M059J (cell line): Measurements from ENCODE around the gene CYFIP2. TPM values are rescaled to one million over a fixed set of nuclear protein-coding genes. Genes with fewer than 3 reads are reported as not detected.

Experiments
- DNase-seq: peaks from one replicate; pipeline ENCODE4 v3.0.0-alpha.2; 2012; ENCODE audit warnings: low read depth
- total RNA-seq: library from RNA; depleted of rRNA; stranded (reverse); fragments of >200 nt; shearing (Covaris generic); gene quantifications from 2 replicates; pipeline ENCODE4 v1.2.3, GENCODE V29; 2014

Gene CYFIP2
- total RNA-seq, 1 experiment from 2014 or later, result 0.39 TPM

DNA sequence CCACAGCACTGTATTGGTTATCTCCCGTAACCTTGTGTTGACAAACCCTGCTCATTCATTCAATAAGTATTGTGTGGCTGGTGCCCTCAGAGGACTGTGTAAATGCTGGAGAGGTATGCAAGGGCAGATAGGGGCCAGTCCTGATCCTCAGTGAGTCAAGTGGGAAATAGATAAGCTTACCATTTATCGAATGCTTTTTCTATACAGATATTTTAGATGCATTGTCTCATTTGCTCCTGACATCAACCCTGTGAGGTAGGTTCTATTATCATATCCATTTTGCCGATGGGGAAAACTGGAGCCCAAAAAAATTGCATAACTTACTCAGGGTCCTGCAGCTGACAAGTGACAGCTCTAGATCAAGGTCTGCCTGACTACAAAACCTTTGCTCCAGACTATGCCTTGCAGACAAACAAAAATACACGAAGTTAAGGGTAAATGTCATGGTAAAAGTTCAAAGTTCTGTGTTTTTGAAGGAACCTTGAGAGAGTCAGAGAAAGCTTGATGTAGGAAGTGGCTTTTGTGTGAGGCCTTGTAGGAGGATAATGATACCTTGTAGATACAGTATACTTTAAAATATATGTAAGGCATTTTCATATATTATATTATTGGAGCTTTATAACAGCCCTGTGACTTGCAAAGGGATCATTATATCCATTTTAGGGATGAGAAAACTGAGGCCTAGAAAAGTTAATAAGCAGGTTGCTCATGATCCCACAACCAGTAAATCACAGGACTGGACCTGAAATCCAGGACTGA, 22.7 kb downstream of the CYFIP2 start:
- no peak for DNase-seq

DNA sequence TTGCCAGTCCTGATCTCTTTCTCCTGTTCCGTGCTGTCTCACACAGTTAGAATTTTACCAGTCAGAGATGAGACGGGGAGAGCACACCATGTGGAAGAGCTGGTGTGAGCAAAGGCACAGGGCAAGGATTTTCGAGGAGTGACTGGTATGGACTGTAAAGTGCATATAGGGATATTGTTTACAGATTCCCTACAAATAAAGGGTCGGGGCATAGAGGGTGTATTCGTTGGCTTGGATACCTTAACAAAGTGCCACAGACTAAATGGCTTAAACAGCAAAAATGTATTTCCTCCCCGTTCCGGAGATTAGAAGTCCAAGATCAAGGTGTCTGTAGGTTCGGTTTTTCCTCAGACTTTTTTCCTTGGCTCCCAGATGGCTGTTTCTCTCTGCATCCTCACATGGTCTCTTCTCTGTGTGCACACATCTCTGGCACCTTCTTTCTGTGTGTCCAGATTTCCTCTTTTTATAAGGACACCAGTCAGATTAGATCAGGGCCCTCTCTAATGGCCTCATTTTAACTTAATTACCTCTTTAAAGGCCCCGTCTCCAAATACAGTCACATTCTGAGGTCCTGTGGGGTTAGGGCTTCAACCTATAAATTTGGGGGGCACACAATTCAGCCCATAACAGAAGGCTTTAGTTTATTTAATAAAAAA, 23.4 kb downstream of the CYFIP2 start:
- no peak for DNase-seq

DNA sequence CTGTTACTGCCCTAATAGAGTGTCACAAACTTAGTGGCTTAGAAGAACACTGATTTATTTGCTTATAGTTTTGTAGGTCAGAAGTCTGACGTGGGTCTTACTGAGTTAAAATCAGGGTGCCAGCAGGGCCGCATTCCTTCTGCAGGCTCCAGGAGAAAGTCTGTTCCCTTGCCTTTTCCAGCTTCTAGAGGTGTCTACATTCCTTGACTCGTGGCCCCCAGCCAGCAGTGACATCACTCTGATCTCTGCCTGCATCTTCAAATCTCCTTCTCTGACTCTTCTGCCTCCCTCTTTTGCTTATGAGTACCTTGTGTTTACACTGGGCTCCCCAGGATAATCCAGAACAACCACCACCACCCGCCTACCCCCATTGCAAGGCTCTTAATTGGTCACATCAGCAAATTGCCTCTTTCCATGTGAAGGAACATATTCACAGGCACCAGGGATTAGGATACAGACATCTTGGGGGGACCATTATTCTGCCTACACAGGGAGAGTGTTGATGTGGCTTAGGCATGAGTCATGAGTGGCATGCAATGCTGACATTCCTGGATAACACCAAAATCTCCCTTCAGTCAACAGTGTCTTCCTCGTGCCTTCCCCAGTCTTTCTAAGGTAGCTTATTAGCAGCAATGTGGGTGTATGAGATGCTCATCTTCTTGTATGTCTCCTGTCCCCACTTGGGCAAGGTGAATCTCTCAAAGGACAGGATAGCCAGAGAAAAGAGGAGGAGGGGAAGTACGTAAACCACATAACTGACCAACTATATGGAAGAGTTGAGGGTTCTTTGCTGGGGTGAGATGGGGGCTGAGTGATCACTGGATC, 24.4 kb downstream of the CYFIP2 start:
- DNase-seq, result peak; percentile 64

DNA sequence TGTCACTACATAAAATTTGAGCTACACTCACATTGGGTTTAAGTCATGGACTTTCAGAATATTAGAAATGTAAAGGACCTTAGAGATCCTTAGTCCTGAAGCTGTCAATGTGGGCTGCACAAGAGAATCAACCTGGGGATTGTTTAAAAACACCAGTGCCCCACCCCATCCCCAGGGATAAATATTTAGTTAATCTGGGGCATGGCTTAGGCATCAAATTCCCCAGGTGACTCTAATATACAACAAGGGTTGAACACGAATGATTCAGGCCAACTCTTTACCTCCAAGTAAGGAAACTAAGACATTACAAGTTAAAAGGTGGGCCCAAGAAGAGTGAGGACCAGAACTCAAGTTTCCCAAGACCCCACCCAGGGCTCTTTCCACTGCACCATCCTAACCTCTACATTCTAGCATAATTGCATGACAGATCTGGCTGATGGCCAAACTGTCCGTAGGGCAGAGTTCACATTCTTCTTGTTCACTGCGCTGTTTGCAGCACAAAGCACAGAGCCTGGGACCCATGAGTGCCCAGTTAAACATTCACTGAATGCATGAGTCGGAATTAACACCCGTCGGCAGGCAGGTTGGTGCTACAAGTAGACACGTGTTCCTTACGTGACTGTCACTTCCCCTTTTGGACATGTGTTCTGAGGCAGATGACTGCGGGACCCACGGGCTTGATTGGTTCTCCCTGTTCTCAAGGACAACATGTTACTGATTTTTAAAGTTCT, 25.2 kb downstream of the CYFIP2 start:
- peak; percentile 23 for DNase-seq

DNA sequence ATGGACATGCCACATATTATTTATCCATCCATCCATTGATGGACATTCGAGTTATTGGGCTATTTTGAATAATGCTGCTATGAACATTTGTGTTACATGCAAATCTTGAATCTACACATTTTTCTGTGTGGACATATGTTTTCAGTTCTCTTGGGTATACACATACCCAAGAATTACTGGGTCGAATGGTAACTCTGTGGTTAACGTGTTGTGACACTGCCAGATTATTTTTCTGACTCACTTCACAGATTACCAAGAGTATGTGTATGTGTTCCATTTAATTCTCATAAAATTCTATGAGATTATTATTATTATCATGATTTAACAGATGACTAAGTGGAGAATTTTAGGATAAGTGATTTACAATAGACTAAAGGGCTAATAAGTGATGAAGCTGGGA, 26.7 kb downstream of the CYFIP2 start:
- peak; percentile 11 for DNase-seq

DNA sequence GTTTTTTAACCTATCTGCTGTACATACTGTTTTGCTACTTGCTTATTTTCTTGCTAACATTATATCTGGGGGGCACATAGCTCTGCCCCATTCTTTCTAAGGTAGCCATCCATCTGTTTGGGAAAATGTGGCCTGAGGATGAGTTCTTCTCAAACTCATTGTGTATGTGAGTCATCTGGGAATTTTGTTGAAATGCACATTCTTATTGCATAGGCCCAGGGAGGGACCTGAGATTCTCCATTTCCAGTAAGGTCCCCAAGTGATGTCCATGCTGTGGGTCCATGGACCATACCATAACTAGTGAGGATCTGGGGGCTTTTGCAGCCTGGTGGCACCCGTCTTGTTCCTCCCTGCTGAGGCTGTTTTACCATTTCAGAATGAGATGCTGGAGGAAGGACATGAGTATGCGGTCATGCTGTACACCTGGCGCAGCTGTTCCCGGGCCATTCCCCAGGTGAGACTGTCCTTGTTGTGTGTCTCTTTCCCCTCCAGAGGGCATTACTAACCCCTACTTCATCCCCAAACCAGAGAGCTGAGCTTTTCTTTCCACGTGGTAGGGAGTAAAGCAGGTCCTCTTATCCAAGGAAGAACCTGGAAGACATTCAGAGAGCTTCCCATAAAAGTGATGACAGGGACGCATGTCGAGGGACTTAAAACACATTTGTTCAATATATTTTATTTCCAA, 28.6 kb downstream of the CYFIP2 start:
- no peak for DNase-seq

DNA sequence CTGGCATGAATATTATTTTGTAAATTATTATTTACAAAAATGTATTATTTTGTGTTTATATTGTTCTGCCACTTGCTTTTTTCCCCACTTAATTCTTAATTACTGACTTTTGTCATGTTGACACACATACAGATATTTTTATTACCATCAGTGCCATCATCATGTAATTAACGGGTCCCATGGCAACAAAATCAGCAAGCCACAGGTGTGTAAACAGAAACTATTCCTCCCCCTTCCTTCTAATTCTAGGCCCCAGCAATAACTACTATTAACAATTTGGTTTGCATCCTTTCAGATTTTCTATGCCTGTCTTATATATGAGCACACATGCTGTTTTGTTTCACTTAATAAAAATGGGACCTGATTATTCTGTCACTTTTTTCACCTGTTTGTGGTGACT, 29.3 kb downstream of the CYFIP2 start:
- no peak for DNase-seq

DNA sequence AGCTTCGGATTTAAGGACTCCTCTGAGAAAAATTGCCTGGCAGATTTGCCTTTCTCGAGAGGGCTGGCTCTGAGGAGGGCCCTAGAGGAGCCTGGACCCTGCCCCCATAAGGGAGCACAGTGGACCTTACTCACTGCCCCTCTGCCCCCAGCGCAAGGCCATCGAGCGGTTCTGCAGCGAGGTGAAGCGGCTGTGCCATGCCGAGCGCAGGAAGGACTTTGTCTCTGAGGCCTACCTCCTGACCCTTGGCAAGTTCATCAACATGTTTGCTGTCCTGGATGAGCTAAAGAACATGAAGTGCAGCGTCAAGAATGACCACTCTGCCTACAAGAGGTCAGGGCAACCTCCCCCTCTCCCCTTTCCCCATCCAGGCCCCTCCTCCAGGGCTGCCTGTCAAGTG, 34.6 kb downstream of the CYFIP2 start:
- no peak for DNase-seq

DNA sequence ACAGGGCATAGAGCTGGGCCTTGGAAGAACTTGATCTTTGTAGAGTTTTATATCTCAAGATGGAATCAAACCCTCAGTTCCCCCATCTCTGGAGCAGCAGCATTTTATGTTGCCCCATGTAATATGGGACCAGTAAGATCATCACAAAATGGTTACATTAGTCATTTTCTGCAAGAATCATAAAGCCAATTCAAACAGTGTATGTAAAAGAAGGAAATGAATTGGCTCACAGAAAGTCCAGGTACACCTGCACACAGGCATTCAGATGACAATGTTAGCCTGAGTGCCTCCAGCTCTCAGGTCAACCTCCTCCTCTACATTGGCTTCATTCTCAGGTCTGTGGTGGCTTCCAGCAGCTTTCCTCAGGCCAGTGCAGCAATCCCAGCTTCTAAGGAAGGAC, 35.1 kb downstream of the CYFIP2 start:
- no peak for DNase-seq

DNA sequence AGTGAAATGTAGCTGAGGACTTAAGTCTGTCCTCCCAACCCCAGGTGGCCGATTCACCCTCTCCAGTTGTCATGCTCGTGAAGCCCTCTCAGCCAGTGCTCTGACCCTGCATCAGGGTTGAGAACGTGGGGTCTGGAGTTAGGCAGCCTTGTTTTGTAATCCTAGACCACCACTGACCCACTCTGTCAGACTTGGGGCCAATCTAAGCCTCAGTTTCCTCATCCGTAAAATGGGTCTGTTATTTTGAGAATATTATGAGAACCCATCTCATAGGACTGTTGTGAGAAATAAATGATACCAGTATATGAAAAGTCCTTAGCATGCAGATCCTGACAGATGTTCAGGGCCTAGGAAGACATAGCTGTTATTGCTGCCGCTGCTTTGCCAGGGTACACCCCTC, 37.1 kb downstream of the CYFIP2 start:
- no peak for DNase-seq

DNA sequence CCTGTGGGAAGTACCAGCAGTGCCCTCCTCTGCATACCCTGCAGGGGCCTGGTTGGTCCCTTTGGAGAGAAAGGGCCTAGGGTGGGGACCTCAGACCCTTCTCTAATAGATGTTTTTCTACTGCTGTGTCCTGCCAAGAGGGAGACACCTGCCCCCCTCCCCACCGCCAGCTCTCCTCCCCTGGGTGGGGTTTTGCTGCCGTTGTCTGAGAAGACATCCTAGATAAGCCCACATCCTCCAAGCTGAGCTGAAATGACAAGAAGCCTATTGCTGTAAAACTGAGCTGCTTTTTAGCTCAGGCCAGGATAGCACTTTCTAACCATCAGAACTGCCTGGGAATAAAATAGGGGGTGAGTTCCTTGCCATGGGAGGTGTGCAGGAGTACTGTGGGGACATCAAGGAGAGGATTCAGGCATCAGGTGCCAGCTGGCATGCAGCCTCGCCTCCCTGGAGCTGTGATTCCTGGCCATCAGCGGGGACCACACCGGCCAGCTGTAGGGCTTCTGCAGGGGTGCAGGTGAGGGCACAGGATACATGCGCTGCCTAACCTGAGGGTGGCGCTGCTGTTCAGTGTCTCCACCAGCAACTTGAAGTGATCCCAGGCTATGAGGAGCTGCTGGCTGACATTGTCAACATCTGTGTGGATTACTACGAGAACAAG, 37.9 kb downstream of the CYFIP2 start:
- DNase-seq, result no peak

DNA sequence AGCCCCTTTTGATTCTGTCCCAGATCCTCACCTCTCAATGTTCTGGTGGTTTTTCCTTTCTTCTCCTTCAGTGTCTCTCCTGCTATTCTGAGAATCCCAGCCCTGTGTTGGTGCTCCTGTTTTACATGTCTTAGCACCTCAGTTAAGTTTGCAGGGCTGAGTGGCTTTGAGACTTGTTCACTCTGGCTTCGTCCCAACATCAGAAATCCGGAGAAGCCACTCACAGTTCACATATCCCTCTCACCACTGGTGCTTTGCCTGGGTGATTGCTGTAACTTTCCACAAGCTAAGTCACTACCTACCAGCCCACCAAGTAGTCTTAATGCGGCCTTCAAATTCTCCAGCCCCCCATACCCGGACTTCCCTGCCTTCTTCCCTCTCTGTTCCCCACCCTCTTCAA, 40.2 kb downstream of the CYFIP2 start:
- no peak for DNase-seq

DNA sequence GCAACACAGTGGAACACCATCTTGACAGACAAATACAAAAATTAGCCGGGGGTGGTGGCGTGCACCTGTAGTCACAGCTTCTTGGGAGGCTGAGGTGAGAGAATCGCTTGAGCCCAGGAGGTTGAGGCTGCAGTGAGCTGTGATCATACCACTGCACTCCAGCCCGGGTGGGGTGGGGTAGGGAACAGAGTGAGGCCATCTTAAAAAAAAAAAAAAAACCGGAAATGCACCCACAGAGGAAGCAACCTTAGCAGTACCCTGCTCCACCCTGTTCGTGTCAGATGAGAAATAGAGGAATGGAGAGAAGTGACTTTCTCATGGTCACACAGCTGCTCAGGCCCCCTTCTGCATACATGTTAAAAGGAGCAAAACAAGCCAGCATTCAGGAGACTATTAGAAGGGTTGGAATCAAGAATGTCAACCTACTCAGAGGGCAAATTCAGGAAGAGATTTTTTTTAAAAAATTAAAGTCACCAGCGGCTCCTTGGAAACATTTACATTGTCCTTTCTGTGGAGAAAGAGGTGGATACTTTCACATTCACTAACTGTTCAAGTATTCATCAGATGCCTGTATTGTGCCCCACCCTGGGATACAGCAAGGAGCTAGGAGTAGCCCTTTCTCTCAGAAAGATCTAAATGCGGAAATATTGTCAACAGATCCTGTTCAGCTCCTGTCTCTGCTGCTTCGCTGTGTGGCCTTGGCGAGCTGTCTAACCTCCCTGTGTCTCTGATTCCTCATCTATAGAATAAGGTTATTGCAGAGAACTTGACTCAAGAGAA, 41.0 kb downstream of the CYFIP2 start:
- DNase-seq, result no peak

DNA sequence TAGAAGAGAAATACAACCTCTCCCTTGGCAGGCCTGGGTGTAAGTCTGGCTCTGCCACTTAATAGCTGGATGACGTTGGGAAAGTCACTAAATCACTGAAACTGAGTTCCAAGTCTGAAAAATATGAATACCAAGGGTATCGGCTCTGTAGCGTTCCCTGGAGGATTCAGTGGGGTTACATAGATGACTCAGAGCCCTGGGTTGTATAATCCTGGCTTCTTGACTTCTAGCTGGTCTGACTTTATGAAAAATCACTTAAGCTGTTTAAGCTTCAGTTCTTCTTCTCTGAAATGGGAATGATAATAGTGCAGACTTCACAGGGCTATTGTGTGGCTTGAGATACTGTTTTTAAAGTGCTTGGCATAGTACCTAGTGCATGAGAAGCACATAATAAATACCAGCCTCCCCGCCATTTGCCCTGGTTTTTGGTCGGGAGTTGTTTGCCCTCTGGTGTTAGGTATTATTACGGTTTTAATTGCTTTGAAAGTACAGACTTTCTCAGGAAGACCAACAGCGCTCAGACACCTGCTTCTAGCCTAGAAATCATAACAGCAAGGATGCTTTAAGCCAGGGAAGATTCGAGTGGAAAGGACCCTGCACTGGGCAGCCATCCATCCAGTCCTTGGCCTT, 43.0 kb downstream of the CYFIP2 start:
- DNase-seq, result no peak

DNA sequence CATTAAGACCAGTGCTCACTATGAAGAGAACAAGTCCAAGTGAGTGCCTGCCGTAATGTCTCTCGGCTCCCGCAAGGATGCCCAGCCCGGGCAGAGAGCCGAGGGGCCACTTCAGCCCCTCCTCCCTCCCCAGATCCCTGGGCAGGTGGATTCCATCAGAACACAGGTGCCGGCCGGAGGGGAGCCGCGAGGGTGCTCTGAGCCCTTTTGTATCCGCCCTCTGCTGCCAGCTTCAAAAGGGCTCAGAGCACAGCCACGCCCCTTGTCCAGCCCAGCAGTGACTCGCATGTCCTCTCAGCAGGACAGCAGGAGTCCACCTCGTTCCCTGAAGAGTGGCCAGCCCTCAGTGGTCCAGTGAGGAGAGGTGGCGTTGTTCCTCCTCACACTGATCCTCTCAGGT, 43.9 kb downstream of the CYFIP2 start:
- DNase-seq, result peak; percentile 8

DNA sequence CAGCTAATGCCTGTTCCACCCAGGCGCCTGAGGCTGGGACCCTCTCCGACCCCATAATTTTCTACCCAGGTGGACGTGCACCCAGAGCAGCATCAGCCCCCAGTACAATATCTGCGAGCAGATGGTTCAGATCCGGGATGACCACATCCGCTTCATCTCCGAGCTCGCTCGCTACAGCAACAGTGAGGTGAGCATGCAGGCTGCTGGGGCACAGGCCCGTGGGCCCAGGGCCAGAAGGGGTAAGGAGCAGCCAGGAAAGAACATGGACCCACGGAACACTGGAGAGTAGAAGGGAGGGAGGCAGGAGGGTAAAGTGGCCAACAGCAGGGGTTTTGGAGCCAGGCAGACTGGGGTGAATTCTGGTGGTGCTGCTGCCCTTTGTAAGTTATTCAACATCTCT, 45.7 kb downstream of the CYFIP2 start:
- no peak for DNase-seq

DNA sequence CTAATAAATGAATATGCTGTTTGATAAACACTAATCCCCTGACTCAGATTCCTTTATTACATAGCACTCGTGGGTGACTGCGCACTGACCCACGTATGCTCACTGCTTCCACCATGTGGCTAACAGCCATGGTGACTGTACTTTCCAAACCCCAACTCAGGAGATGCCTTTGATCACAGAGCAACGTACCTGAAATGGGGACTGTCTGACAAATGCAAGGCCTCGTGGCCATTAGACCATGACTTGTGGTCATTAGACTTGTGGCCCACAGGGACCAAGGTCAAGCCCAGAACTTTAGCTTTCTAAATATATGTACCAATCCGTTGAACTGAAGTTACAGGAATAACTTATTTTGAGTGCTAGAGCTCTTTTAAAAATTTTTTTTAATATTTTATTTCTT, 46.6 kb downstream of the CYFIP2 start:
- peak; percentile 27 for DNase-seq

DNA sequence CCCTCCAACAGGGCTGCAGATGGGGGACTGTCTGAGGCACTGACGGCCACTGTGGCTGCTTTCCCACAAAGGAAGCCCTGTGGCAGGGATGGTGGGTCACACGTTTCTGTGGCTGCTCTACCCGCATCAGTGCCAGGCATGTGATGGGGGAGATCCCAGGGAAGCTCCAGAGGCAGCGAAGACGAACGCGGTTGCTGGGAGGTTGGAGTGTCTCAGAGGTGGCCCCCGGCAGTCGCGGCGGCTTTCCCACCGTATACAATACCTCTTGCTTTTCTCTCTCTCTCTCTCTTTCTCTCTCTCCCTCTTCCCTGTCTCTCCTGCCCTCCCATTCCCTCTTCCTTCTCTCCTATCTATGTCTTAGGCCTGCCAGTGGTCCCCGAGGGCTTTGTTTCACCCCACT, 56.7 kb downstream of the CYFIP2 start:
- DNase-seq, result no peak

DNA sequence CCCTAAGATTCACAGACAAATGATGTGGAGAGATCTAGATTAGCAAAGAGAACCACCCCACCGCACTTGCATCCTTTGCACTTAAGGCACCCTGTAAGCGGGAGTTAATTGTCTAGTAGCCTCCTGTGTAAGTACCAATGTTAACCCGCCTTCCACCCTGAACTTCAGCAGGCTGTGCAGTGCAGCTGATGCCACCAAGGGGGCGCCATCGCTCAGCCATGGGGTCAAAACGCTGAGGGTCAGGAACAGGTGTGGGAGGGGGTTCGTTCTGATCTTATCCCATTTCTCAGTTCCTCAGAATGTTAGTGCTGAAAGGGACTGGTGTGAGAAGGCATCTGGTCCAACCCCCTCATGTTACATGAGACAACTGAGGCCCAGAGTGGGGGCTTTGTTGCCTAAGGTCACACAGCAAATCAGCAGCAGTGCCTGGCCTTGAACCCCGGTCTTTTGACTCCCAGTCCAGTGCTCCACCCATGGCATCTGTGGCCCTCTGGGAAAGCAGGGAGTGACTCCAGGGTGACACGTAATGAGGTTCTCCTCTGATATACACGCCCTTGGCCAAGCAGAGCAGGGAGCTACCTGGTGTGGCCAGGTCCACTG, 57.3 kb downstream of the CYFIP2 start:
- DNase-seq, result no peak
